Glomerular endothelial cell (primary cell): ENCODE results near the gene ABCF3. TPM values are rescaled to one million over a fixed set of nuclear protein-coding genes. Genes with fewer than 3 reads are reported as not detected.

Experiments
- DNase-seq: peaks from one replicate; pipeline ENCODE4 v3.0.0-alpha.2; 2011; ENCODE audit warnings: low read depth, low spot score; ENCODE audit errors: extremely low read depth
- total RNA-seq: library from RNA; depleted of rRNA; stranded (reverse); fragments of >200 nt; gene quantifications from 2 replicates; pipeline ENCODE4 v1.2.3, GENCODE V29; 2015

The ABCF3 gene
- total RNA-seq, 1 donor from 2014 or later: 65.8 TPM

GRCh38 chr3:184230603-184231528 is 44.9 kb downstream of the ABCF3 start:
- no peak for DNase-seq

DNA sequence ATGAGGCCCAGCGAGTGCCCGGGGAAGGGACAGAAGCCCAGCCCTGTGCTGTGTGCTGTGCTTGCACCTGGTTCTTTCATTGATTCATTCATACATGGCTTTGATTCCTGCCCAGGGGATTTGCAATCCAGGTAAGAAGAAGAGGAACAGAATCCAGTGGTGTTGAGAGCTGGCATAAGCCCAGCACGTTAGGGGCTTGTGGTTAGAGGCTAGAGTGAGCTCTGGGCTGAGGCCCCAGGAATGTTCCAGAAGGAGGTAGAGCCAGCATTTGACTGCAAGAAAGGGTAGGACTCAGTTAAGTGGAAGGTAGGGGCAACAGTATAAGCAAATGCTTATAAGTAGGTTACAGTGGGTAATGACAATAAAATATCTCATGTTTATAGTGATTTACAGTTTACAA is 45.7 kb downstream of the ABCF3 start:
- DNase-seq: no peak

- DNase-seq: no peak
Measured at GRCh38 chr3:184233127-184233843, 47.3 kb downstream of the ABCF3 start.

- DNase-seq: no peak
Measured at GRCh38 chr3:184234224-184234623, 48.2 kb downstream of the ABCF3 start.

- DNase-seq: no peak
Measured at GRCh38 chr3:184234671-184235380, 48.8 kb downstream of the ABCF3 start.

- no peak for DNase-seq
Measured at GRCh38 chr3:184235381-184236032, 49.5 kb downstream of the ABCF3 start.

- no peak for DNase-seq
Measured at GRCh38 chr3:184236033-184236410, 50.0 kb downstream of the ABCF3 start.

GRCh38 chr3:184236636-184237035 is 50.6 kb downstream of the ABCF3 start:
- no peak for DNase-seq

GRCh38 chr3:184237211-184237610 is 51.2 kb downstream of the ABCF3 start:
- no peak for DNase-seq

DNA sequence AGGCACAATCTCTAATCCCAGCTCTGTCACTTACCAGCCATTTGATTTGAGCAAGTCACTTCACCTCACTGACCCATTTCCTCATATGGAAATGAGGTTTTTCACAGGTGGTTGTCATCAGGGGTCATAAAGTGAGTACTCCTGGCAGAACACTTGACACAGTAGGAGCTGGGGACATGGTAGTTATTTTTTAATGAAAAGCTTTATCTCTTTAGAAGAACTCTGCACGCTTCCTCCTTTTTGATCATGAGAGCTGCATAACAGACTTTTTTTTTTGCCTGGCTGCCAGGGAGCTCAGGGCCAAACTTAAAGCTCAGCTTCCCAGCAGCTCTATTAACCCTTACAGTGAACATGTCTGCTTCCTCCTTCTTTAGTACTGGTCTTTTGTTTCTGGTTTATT is 51.8 kb downstream of the ABCF3 start:
- DNase-seq: no peak

- no peak for DNase-seq
Measured at GRCh38 chr3:184238246-184238818, 52.3 kb downstream of the ABCF3 start.

GRCh38 chr3:184239221-184239620 is 53.2 kb downstream of the ABCF3 start:
- no peak for DNase-seq

- DNase-seq: no peak
Measured at GRCh38 chr3:184239708-184240107, 53.7 kb downstream of the ABCF3 start.

DNA sequence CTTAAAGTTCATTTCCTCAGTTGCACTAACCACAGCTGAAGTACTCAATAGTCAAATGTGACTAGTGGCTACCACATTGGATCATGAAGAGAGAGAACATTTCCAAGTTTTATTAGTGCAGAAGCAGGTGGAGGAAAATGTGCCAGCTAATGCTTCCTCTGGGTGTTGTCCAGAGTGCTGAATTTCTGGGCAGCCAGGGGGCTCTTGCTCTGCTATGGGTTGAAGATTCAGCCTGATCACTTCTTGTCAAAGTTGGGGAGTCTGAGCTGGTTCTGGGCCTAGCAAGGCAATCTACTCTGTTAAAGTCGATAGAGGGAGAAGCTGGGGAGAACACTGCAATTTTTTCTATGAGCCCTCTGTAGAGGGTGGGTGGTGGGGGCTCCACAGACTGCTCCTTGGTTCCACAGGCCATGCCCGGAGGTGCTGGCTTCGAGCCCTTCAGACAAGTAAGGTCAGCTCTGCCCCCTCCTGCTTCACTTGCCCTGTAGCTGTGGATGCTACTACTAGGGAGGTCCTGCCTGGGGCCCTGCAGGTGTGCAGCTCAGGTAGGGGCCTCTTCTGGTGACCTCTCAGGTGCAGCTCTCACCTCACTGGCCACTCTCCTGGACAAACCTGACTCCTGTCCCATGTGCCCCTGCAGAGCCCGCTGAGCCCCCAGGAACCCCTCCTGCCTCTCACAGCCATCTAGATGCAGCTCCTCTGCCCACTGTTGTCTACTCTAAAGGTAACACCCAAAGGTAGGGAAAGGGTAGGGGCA is 54.6 kb downstream of the ABCF3 start:
- DNase-seq: no peak

DNA sequence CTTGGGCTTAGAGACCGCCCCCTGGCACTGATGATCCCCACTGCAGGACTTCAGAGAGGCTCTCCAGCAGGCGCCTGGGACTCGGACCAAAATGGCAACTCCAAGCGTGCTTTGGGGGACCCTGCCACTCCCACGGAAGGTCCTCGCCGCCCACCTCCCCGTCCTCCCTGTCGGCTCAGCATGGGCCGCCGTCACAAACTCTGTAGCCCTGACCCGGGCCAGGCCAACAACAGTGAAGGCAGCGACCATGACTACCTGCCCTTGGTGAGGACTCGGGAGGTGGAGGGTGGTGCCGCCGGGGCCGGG is 55.1 kb downstream of the ABCF3 start:
- DNase-seq: no peak

DNA sequence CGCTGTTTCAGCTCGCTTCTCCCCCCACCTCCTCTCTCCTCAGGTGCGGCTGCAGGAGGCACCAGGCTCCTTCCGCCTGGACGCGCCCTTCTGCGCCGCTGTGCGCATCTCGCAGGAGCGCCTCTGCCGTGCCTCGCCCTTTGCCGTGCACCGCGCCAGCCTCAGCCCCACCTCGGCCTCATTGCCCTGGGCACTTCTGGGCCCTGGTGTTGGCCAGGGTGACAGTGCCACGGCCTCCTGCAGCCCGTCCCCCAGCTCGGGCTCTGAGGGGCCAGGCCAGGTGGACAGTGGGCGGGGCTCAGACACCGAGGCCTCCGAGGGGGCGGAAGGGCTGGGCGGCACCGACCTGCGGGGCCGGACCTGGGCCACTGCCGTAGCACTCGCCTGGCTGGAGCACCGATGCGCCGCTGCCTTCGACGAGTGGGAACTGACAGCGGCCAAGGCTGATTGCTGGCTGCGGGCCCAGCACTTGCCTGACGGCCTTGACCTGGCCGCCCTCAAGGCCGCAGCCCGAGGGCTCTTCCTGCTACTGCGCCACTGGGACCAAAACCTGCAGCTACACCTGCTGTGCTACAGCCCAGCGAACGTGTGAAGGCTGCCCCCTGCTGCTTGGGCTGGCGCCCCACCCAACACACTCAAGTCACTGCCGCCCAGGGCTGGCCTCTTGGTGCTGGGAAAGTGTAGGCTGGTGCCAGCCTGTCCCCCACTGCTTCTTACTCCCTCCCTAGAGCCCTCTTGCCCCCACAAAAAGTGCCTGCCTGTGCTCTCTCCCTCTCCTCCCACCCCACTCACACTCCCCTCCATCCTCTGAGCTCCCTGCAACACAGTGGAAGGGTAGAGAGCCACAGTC is 55.7 kb downstream of the ABCF3 start:
- no peak for DNase-seq

GRCh38 chr3:184242297-184242685 is 56.3 kb downstream of the ABCF3 start:
- no peak for DNase-seq
